ENCODE data around the gene RPTOR. TPM values are rescaled to one million over a fixed set of nuclear protein-coding genes. Genes with fewer than 3 reads are reported as not detected.

Gene RPTOR
- total RNA-seq, 4 donors from 2014 or later, result 18.7 to 35.4 (median 21.0) TPM

GRCh38 chr17:80517641-80518040 is 27.0 kb upstream of the RPTOR start:
- no peak for TF ChIP-seq CTCF (IDR thresholded peaks at IDR 0.05; ENCODE audit: low read depth)

GRCh38 chr17:80518392-80518791 is 26.2 kb upstream of the RPTOR start:
- no peak for TF ChIP-seq CTCF (IDR thresholded peaks at IDR 0.05; ENCODE audit: low read depth)

GRCh38 chr17:80519091-80519781 is 25.4 kb upstream of the RPTOR start:
- TF ChIP-seq CTCF (IDR thresholded peaks at IDR 0.05; ENCODE audit: low read depth), result no peak

- no peak for TF ChIP-seq CTCF (IDR thresholded peaks at IDR 0.05; ENCODE audit: low read depth)
Observed at GRCh38 chr17:80520810-80521455, 23.7 kb upstream of the RPTOR start.

- no peak for TF ChIP-seq CTCF (IDR thresholded peaks at IDR 0.05; ENCODE audit: low read depth)
Observed at GRCh38 chr17:80523054-80523744, 21.4 kb upstream of the RPTOR start.

- TF ChIP-seq CTCF (IDR thresholded peaks at IDR 0.05; ENCODE audit: low read depth), result no peak
Observed at GRCh38 chr17:80523956-80524712, 20.5 kb upstream of the RPTOR start.
